ENCODE measurements around the gene CACNB4. TPM values are rescaled to one million over a fixed set of nuclear protein-coding genes. Genes with fewer than 3 reads are reported as not detected.

CACNB4 gene
- polyA plus RNA-seq, 2 of the 4 experiments (the other 2 are of a cell fraction) = 0.25 to 0.53 TPM

- WGBS (ENCODE audit: missing lambda C conversion rate) = 75% methylated on average over 6 of the region's 6 CpGs
- CTCF ChIA-PET = interaction anchor here (1.7 kb wide), 1 partner anchor 14 kb away, joined by 10 read pairs; no protein-coding TSS in a partner anchor
- ATAC-seq = no peak
- Histone ChIP-seq H3K27ac (no peak overlapping the region), H3K4me2 (no peak overlapping the region), H3K9me3 (no peaks in the 10 kb centered on the region), H3K4me1 (no peaks in the 10 kb centered on the region), H3K4me3 (no peak overlapping the region)
- no peak for FAIRE-seq
- no peak for TF ChIP-seq FOXS1 (CRISPR knock-in tag; IDR thresholded peaks at IDR 0.05)
- TF ChIP-seq, protein P1, sequence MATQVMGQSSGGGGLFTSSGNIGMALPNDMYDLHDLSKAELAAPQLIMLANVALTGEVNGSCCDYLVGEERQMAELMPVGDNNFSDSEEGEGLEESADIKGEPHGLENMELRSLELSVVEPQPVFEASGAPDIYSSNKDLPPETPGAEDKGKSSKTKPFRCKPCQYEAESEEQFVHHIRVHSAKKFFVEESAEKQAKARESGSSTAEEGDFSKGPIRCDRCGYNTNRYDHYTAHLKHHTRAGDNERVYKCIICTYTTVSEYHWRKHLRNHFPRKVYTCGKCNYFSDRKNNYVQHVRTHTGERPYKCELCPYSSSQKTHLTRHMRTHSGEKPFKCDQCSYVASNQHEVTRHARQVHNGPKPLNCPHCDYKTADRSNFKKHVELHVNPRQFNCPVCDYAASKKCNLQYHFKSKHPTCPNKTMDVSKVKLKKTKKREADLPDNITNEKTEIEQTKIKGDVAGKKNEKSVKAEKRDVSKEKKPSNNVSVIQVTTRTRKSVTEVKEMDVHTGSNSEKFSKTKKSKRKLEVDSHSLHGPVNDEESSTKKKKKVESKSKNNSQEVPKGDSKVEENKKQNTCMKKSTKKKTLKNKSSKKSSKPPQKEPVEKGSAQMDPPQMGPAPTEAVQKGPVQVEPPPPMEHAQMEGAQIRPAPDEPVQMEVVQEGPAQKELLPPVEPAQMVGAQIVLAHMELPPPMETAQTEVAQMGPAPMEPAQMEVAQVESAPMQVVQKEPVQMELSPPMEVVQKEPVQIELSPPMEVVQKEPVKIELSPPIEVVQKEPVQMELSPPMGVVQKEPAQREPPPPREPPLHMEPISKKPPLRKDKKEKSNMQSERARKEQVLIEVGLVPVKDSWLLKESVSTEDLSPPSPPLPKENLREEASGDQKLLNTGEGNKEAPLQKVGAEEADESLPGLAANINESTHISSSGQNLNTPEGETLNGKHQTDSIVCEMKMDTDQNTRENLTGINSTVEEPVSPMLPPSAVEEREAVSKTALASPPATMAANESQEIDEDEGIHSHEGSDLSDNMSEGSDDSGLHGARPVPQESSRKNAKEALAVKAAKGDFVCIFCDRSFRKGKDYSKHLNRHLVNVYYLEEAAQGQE (IDR thresholded peaks at IDR 0.05) = no peak
- TF ChIP-seq, protein P2, sequence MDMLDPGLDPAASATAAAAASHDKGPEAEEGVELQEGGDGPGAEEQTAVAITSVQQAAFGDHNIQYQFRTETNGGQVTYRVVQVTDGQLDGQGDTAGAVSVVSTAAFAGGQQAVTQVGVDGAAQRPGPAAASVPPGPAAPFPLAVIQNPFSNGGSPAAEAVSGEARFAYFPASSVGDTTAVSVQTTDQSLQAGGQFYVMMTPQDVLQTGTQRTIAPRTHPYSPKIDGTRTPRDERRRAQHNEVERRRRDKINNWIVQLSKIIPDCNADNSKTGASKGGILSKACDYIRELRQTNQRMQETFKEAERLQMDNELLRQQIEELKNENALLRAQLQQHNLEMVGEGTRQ (IDR thresholded peaks at IDR 0.05) = no peak
- no peak for TF ChIP-seq MAX (IDR thresholded peaks at IDR 0.05)
- TF ChIP-seq CHD4 (IDR thresholded peaks at IDR 0.05; ENCODE audit: borderline replicate concordance) = no peak
- TF ChIP-seq MAFK (IDR thresholded peaks at IDR 0.05; ENCODE audit: partially characterized antibody) = no peak
- TF ChIP-seq PHF8 (IDR thresholded peaks at IDR 0.05; ENCODE audit: borderline replicate concordance, low read depth) = no peak
- no peak for TF ChIP-seq ZNF302 (CRISPR knock-in tag; IDR thresholded peaks at IDR 0.05)
- TF ChIP-seq HEYL (CRISPR knock-in tag; IDR thresholded peaks at IDR 0.05) = no peak
- no peak for TF ChIP-seq TFCP2L1 (CRISPR knock-in tag; IDR thresholded peaks at IDR 0.05)
- no peak for TF ChIP-seq RAD21 (conservative IDR thresholded peaks at IDR 0.05 in 1 of 2, IDR thresholded peaks at IDR 0.05 in 1 of 2)
- TF ChIP-seq NPAS2 (CRISPR knock-in tag; IDR thresholded peaks at IDR 0.05; ENCODE audit: borderline replicate concordance) = no peak
- TF ChIP-seq ZSCAN20 (CRISPR knock-in tag; IDR thresholded peaks at IDR 0.05) = no peak
- TF ChIP-seq HOXB5 (CRISPR knock-in tag; IDR thresholded peaks at IDR 0.05) = no peak
- TF ChIP-seq, protein P3, sequence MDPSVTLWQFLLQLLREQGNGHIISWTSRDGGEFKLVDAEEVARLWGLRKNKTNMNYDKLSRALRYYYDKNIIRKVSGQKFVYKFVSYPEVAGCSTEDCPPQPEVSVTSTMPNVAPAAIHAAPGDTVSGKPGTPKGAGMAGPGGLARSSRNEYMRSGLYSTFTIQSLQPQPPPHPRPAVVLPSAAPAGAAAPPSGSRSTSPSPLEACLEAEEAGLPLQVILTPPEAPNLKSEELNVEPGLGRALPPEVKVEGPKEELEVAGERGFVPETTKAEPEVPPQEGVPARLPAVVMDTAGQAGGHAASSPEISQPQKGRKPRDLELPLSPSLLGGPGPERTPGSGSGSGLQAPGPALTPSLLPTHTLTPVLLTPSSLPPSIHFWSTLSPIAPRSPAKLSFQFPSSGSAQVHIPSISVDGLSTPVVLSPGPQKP (IDR thresholded peaks at IDR 0.05; ENCODE audit: low read depth, low read length) = no peak
- no peak for TF ChIP-seq CBX8 (IDR thresholded peaks at IDR 0.05)
- no peak for TF ChIP-seq EHF (CRISPR knock-in tag; IDR thresholded peaks at IDR 0.05)
- DNase-seq (ENCODE audit: low read depth in 1 of 2, low spot score in 1 of 2) = no peak
- POLR2A ChIA-PET = no interaction called here
Observed at GRCh38 chr2:152050915-152051314, 47.9 kb downstream of the CACNB4 start.

DNA sequence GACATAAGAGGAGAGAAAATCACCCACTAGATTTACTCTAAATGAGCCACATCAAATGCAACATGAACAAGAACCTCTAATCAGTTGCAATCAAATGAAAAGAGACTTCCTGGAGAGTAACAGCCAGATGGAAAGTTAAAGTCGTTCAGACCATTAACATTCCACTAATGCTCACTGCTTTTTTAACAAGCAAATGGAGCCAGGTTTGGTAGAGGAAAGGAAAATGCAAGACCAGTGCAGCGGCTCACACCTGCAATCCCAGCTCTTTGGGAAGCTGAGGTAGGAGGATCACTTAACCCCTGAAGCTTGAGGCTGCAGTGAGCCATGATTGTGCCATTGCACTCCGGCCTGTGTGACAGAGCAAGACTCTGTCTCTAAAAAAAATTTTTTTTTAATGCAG lies 48.5 kb downstream of the CACNB4 start:
- CTCF ChIA-PET = interaction anchor here (1.7 kb wide), 1 partner anchor 13 kb away, joined by 10 read pairs; no protein-coding TSS in a partner anchor
- no peak overlapping the region for H3K4me3 ChIP-seq
- no peaks in the 10 kb centered on the region for H3K4me1 ChIP-seq
- H3K4me2 ChIP-seq = no peak overlapping the region
- no peak overlapping the region for H3K27ac ChIP-seq
- FAIRE-seq (no peak), DNase-seq (ENCODE audit: low read depth in 1 of 2, low spot score in 1 of 2) (no peak), ATAC-seq (no peak)
- POLR2A ChIA-PET = no interaction called here
- H3K9me3 ChIP-seq = no peaks in the 10 kb centered on the region
- WGBS (ENCODE audit: missing lambda C conversion rate) = 60% methylated on average over 3 of the region's 3 CpGs
- TF ChIP-seq MAZ (IDR thresholded peaks at IDR 0.05; ENCODE audit: borderline replicate concordance, low read depth, low read length) (no peak), HOXB5 (CRISPR knock-in tag; IDR thresholded peaks at IDR 0.05) (no peak), RFX5 (IDR thresholded peaks at IDR 0.05) (no peak), RAD21 (conservative IDR thresholded peaks at IDR 0.05 in 1 of 2, IDR thresholded peaks at IDR 0.05 in 1 of 2) (no peak), HEYL (CRISPR knock-in tag; IDR thresholded peaks at IDR 0.05) (no peak), TFCP2L1 (CRISPR knock-in tag; IDR thresholded peaks at IDR 0.05) (no peak), POLR2A (IDR thresholded peaks at IDR 0.05; ENCODE audit: low read length) (no peak), MAFK (IDR thresholded peaks at IDR 0.05; ENCODE audit: partially characterized antibody) (no peak), EHMT2 (IDR thresholded peaks at IDR 0.05; ENCODE audit: low read depth) (no peak), JUNB (IDR thresholded peaks at IDR 0.05) (no peak), ZC3H11A (IDR thresholded peaks at IDR 0.05) (no peak)
